Stomach (tissue), 4 donors: ENCODE measurements around the gene LRFN2.

Experiments used
- CTCF ChIP-seq, 7 experiments: fragments of 450-650 bp in 4 of 7; fragments of 200-600 bp in 3 of 7; sonication (generic) in 3 of 7; IDR thresholded peaks; one replicate each; pipeline ENCODE4 v1.5.1; 2016 to 2019; ENCODE audit warnings: antibody characterized with exemption in 7 of 7, control low read depth in 2 of 7, mild to moderate bottlenecking in 1 of 7
- EP300 ChIP-seq: sonication (generic); formaldehyde crosslinking; IDR thresholded peaks from one replicate; pipeline ENCODE4 v1.6.1; 2017; ENCODE audit warnings: antibody characterized with exemption

- TF ChIP-seq CTCF (IDR thresholded peaks at IDR 0.05) (no peak), EP300 (no peak)
Measured at GRCh38 chr6:40604082-40604481, 16.9 kb upstream of the LRFN2 start.
